Measurements from ENCODE around the gene NME8.

GRCh38 chr7:37947138-37947940, 98.9 kb downstream of the NME8 start:
- TF ChIP-seq CTCF (conservative IDR thresholded peaks at IDR 0.05; ENCODE audit: low read depth, low read length) (no peak), EZH2 (IDR thresholded peaks at IDR 0.05; ENCODE audit: low read length, unreplicated experiment) (no peak)
